CD4-positive, alpha-beta T cell treated with Interleukin-17A for 1 hour (primary cell): Measurements from ENCODE around the gene SYNGR2.

ENCODE experiments used
- DNase-seq: peaks from one replicate; pipeline ENCODE4 v3.0.0-alpha.2; 2020

SYNGR2 gene, protein sequence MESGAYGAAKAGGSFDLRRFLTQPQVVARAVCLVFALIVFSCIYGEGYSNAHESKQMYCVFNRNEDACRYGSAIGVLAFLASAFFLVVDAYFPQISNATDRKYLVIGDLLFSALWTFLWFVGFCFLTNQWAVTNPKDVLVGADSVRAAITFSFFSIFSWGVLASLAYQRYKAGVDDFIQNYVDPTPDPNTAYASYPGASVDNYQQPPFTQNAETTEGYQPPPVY

DNA sequence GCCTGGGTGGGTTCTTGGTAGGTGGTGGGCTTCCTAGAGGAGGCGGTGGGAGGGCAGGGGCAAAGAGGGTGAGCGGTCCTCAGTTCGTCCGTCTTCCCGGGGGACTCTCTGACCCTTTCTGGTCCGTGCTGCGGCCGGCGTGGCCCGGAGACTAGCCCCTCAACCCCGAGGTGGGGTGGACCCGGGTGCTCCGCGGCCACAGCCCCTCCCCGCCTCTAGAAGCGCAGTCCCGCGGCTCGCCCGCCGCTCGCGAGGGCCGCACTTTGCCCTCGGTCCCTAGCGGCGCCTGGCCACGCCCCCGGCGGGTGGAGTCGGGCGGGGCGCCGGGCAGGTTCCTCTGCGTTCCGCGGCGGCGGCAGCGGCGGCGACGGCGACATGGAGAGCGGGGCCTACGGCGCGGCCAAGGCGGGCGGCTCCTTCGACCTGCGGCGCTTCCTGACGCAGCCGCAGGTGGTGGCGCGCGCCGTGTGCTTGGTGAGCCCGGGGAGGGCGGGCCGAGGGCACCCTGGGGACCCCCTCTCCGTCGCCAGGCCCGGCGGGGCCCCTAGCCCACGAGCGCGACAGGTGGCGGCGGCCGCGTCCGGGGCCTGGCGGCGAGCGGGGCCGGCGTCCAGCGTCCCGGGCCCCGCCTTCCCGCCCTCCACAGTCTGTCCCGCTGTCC is at the start of gene SYNGR2:
SYNGR2 (plus strand) TSS at position 340 of the 661 bp plus-strand sequence; CDS start at position 376, 36 bp downstream.
- DNase-seq: peak; percentile 87

DNA sequence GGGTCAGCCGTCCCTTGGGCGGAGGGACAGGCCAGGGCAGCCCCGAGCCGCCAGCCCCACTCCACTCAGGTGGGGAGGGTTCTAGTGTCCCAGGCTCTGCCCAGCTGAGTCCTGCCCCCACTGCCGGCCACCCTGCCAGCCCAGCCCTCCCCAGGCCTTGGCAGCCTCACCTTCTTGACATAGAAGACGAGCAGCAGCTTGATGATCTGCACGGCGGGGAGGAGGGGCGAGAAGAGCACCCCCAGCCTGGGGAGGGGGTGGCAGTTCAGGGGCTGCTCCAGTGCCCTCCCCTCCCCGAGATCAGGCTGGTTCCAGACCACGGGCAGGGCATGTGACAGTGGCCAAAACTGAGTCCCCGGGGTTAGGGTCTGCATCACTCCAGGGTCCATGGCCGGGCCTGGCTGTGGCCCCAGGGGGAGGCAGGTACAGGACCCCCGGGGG is 49.6 kb upstream of the SYNGR2 start:
- no peak for DNase-seq

DNA sequence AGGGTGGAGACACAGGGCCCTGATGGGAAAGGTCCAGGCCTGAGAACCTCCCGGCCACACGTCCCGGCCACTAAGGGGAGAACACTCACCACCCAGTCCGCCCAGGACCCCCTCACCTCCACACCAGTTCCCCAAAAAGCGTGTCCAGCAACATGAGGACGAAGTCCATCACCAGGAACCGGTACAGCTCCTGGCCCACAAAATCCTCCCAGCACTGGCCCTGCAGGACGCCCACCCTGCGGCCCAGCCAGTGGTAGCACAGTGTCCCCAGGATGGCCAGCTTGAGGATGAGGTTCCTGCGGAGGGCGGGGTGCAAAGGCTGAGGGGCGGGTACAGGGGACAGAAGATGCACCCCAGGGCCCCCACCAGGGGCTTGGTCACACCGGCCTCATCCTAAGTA is 47.8 kb upstream of the SYNGR2 start:
- no peak for DNase-seq

DNA sequence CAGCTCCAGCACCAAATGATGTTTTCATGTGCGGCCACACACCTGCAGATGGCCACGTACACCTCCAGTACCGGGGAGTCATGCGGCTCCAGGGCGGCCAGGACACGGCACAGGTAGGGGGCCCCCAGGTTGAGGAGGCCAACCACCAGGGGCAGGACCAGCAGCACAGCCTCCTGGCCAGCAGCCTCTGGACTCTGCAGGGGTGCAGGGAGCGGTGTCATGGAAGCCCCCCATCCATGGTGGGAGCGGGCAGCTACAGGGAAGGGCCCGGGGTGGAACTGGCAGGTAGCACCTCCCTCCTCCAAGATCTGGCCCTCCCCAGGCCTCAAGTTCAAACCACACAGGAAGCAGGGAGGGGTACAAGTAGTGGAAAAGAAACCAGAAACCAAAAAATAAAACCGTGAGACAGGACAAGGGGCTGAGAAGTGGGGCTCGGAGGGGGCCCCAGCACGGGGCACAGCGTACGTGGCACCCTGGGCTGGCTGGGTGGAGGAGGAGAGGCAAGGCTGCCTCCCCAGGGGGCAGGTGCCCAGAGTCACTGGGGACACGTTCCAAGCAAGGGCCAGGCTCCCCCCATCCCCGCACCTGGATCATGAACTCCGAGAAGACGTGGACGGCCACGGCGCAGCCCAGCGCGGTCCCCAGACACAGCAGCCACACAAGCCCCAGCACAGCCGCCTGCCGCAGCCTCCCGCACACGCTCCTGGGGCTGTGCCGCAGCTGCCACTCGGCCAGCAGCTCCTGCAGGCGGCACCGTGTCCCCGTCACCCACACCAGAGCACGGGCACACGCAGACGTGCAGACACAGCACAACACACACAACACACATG is 47.2 kb upstream of the SYNGR2 start:
- DNase-seq: peak; percentile 80

DNA sequence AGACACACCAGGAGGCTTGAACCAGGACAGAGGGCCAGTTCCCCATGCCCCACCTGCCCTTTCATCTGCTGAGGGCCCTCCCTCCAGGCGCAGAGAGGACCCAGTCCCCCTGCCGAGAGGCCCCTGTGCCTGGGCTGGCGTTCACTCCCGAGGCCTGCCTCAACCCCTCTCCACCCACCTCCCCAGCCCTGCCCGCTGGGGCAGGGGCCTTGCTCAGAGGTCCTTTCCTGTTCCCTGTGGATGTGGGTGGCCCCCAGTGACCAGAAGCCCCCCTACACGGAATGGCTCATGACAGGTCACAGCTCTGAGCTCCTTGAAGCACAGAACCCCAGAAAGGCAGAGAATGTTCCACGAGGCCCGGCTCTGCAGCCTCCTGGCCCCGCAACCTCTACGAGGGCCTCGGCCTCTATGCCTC is 46.6 kb upstream of the SYNGR2 start:
- DNase-seq: no peak

DNA sequence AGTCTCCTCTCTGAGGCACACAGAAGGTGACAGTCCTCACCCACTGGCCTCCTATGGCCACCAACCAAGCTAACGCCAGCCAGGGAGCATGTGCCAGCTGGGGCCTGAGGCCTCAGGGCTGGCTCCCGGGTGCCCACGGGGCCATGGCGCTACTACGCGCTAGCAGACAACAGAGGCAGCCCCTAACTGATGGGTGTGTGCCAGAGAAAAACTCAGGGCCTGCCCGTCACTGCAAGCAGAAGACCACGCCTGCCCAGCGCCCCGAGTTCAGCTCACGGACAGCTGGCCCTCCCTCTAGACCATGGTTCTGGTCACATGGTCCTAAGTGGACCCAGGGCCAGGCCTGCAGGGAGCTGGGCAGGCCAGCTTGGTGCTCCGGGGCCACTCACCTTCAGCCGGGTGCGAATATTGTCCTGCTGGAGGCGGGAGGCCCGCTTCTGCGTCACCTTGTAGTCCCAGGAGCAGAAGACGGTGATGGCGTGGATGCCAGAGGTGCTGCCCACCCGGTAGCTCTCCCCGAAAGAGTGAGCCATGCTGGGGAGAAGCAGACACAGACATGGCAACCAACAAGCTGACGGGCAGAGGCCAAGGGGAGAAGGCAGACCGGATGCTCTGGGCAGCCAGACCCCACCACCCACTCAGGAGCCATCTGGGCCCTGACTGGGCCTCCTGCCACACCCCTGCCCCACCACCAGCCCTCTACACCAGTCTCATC is 46.0 kb upstream of the SYNGR2 start:
- no peak for DNase-seq

DNA sequence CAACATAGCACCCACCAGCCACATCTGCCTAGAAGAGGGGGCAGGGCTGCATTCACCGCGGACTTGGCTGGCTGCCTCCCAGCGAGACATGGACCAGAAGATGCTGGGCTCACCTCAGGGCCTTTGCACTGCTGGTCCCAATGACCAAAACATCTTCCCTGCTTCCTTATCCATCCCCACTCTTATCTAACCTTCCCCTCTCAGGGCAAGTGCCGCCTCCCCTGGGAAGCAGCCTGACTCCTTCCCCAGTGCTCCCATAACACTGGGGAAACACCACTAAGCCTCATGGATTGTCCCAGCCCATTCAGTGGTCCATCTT is 45.5 kb upstream of the SYNGR2 start:
- peak; percentile 41 for DNase-seq

DNA sequence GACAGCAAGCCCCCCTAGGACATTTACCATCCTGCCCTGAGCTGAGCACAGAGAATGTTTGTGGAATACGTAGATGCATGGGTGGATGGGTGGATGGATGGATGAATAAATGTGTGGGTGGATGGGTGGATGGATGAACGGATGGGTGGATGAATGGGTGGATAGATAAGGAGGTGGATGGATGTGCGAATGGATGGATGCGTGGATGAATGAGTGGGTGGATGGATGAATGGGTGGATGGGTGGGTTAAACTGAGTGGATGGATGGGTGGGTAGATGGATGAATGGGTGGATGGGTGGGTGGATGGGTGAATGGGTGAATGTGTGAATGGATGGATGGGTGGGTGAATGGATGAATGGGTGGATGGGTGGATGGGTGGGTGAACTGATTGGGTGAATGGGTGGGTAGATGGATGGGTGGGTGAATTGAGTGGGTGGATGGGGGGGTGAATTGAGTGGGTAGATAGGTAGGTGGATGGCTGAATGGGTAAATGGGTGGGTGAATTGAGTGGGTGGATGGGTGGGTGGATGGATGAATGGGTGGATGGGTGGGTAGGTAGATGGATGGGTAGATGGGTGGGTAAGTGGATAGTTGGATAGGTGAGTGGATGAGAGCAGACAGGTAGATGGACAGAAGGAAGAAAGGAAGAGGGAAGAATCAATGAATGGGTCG is 45.0 kb upstream of the SYNGR2 start:
- DNase-seq: no peak

DNA sequence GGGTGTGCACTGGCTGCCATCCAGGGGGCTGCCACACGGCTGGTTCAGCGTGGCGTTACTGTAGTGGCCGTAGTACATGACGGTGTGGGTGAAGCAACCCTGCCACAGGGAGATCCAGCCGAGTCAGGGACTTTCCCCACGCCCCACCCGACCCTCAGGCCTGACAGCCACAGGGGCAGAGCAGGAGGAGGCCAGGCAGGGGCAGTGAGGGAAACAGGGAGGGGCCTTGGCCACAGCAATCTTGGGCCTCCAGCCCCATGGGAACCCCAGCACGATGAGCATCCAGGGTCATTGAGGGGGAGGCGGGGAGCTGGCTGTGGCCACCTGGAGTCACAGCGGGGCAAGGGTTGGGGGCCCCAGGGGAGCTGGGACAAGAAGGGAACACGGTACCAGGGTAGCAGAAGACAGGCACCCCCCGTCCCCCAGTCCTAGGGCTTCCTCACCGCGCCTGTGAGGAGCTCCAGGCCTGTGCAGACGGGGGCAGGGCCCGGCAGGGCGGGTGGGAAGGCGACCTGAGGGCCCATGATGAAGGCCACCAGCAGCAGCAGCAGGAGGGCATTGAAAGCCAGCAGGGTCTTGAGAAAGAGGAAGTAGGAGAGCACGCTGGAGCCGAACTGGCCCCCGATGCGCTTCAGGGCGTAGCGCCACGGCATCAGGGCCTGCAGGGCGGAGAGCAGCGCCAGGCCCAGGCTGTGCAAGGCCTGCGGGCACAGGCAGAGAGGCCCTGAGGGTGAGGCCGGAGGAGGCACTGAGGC is 44.1 kb upstream of the SYNGR2 start:
- DNase-seq: no peak

DNA sequence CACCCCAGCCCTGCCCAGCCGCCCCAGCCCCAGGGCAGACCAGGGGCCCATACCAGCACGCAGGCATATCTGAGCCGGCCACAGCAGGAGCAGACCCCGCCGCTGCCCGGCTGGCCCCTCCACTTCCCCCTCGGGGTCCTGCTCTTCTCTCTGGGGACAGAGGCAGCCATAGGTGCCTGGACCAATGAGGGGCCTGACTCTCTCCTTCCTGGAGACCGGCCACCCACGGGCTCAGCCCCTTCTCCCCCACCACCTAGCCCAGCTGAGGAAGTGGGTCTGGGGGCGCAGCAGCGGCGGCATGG is 43.6 kb upstream of the SYNGR2 start:
- no peak for DNase-seq

DNA sequence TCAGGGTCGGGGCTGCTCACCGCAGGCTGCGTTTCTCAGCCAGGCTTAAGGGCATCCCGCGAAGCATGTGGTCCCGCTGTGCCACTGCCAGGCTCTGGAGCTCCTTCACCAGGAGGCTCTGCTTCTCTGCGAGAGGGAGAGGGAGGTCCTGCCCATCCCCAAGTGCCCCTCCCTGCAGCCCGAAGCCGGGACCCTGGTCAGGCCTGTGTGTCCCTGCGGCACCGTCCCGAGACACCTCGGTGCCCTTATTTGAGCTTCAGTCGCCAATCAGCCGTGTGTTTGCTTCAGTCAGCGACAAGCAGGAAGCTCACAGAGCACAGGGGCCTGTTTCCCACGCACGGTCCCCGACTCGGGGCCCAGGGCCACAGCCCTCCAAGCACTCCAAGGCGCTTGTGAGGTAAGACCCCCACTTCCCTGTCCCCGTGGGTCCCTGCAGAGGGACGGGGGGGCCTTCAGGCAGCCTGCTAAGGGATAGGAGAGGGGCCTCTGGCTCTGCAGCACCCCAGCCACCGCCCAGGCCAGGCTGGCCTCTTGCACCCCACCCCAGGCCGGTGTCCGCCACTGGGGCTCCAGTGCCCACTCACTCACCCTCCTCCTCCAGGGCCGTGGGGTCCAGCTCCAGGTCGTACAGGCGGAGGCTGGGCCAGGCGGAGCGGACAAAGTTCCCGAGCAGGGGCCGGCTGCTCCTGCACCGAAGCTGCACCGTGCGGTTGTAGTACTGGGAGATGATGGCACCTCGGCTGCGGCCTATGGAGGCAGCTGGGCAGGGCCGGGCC is 43.1 kb upstream of the SYNGR2 start:
- DNase-seq: peak; percentile 39

DNA sequence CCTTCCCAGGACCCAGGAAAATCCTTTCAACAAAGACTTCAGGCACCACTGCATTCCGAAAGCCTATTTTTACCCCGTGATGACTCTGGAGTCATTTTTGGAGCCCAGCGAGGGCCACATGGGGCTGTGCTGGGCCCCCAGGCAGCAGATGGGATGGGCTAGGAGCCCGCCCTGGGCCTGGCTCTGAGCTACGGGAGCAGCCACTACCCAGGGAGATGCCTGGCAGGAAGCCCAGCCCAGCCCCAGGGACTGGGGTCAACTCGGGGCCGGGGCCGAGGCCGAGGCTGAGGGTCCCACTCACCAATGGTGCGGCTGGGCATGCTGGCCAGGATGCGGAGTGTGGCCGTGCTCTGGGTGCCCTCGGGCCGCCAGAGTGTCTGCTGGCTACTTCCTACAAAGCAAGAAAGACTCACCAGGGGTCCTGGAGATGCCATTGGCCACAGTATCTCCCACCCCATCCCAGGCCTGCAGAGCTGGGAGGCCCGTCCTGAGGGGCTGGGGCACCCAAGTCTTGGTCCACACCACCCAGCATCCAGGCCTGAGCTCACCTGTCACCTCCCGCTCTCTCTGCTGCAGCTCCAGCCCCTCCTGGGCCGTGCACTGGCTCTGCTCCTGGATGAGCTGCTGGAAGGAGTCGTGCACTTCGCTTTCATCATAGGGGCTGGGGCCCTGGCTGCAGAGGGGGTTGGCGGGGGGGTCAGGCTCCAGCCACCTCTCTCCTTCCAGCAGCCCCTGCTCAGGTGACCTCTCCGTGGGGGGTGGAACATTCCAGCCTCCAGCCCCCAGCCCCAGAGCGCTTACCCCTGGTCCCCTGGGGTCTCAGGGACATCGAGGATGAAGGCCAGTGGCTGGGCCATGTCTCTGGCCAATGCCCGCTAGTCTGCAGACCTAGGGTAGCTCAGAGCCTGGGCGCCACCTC is 42.1 kb upstream of the SYNGR2 start:
- no peak for DNase-seq

DNA sequence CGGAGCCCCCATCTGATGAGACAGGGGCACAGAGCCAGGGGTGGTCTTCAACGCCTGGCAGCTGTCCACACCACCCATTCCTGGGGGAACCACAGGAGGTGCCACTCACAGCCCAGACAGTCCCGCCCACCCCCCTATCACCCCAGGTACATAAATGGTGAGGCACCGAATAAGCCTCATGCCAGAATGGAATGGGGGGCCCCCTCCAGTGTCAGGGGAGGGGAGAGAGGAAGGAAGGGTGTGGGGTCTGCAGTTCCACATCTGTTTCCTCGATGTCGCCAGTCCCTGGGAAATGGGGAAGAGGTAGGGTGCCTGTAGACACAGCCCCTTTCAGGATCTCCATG is 41.5 kb upstream of the SYNGR2 start:
- no peak for DNase-seq

DNA sequence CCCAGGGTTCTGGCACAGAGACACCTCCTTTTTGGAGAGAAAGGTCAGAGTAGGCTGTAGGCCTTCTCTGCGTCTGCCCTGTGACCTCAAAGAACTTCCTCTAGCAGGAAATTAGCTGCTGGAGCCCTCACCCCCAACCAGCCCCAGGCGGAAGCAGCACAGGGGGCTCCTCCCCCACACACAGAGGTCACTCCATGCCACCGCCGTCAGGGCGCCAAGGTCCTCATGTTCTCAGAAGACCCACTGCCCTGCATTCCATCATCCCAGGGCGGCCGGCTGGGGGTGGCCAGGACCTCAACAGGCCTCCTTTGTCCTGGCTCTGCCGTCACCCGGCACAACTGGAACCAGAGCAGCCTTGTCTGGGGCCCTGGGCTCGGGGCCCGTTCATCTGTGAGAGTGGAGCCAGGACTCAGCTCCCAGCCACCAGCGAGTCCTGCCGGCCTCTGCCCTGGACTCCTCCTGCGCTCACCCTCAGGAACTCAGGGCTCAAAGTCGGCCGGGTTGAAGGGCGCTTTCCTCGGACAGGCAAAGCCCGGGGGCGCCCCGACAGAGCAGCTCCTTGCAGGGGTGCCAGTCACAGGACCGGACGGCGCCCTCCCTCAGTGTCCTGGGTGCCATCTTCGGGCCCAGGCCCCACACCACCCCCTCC is 41.0 kb upstream of the SYNGR2 start:
- peak; percentile 81 for DNase-seq

DNA sequence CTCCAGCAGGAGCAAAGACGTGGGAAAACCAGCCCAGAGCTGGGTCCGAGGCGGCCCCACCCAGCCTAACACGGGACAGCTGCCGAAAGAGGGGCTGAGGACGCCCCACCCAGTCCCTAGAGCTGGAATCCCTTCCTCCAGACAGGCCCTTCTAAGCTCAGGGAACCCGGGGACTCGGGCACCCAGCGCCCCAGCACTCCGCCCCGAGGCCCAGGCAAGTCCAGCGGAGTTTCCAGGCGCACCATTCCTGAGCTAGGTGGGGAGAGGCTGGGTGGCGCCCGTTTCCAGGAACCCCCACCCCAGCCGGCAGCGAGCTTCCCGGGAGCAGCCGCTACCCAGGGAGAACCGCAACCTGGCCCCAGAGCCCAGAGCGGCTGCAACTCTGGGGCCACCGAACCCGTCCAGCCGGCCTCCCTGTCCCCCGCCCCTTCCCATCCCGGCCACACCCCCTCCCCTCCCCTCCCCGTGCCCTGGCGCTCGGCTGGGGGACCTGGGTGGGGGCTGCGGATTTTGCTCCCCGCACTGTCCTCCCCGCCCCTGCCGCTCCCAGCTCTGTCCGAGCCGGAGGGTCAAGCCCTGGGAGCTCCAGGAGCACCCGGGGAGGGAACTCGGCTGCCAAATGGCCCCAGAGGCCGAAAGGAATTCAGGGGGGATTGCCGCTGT is 40.4 kb upstream of the SYNGR2 start:
- no peak for DNase-seq

DNA sequence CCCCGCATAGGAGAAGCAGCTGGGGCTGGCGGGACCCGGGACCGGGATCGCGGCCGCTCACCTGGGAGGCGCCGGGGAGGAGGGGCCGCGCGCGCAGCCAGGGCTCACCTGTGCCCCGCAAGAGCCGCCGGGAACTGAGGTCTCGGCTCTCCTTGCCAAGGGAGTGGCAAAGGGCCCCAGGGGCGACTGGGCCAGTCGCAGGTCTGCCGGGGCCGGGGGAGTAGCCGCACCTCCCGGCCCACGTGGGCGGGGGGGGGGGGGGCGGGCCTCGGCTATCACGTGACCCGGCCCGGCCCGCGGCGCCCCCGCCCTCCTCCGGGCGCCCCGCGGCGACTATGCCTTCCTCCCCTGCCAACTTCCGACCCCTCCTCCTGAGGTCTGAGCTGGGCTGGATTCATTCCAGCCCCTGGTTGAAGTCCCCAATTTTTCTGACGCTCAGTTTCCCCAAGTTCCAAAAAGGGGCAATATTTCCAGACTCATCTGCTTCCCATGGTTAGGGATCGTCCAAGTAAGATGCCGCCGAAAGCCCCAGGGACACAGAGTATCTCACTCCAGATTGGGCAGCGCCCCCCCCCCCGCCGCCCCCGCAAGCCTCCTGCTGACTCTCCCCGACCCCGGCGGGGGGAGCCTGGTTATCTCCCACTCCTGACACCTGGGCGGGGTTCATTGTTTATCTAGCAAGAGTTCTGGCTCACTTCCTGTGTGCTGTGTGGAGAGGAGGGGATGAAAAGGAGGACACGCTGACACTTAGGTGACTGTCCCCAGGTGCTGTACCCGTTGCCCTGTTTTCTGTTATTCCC is 39.6 kb upstream of the SYNGR2 start, which contains the start of gene TMC6:
TMC6 (minus strand) TSS at position 205 of the 800 bp plus-strand sequence. CDS start 1,923 bp downstream, outside the sequence.
- peak; percentile 82 for DNase-seq

DNA sequence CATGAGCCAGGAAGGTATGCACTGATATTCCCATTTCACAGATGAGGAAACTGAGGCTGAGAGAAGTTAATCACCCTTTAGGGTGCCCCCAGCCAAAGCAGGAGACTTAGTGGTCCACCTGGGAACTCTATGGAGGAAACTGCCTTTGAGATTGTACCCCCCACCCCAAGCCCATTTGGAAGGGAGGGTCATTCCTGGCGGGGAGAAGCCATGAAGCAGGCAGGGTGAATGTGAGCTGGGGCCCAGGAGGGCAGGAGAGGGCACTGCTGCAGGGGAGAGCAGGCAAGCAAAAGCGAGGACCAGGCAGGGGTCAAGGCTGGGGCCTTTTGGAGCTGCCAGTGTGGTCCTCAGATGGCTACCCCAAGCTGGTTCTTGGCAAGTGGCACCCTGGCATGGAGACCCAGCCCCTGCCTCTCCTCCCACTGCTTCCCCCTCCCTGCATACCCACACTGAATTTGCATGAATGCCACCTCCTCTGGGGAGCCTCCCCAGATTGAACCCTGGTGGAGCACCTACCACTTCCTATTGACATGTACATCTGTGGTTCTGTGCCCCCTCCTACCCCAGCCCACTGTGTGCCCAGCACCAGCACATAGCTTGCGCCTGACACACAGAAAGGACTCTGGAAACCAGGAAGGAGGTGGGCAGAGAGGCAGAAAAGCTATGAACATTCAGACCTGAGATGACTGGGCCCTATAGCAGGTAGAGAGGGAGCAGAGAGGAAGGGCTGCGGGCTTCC is 38.9 kb upstream of the SYNGR2 start:
- DNase-seq: peak; percentile 62

DNA sequence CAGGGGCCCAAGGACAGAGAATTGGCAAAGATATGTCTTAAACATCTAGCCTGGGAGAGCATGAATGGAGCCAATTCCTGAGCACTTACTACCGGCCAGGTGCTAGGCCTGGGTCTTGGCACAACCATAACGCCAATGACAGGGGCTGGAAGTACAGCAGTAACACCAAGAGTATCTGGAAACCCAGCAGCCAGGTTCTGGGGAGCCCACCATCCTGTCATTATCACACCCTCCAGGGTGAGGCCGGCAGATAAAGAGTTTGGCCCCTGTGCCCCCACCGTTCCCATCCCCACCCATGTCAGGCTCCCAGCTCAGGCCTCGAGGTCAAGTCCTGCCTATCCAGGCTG is 38.3 kb upstream of the SYNGR2 start:
- DNase-seq: no peak
